ENCODE results near the gene MAP3K7.

MAP3K7 gene

GRCh38 chr6:90559931-90560330, 26.9 kb downstream of the MAP3K7 start:
- DNase-seq (ENCODE audit: low read depth) = no peak
- no peak overlapping the region for H3K4me3 ChIP-seq (ENCODE audit: low read depth, low read length)
- no peak for TF ChIP-seq CTCF (conservative IDR thresholded peaks at IDR 0.05; ENCODE audit: low read depth, low read length)

- TF ChIP-seq CTCF (conservative IDR thresholded peaks at IDR 0.05; ENCODE audit: low read depth, low read length) = no peak
- no peak overlapping the region for H3K4me3 ChIP-seq (ENCODE audit: low read depth, low read length)
- DNase-seq (ENCODE audit: low read depth) = no peak
These were observed 29.9 kb downstream of the MAP3K7 start for GRCh38 chr6:90557006-90557405.

- no peak for TF ChIP-seq CTCF (conservative IDR thresholded peaks at IDR 0.05; ENCODE audit: low read depth, low read length)
- H3K4me3 ChIP-seq (ENCODE audit: low read depth, low read length) = no peak overlapping the region
- DNase-seq (ENCODE audit: low read depth) = no peak
These were observed 38.9 kb downstream of the MAP3K7 start for GRCh38 chr6:90547991-90548390.

GRCh38 chr6:90547079-90547478, 39.8 kb downstream of the MAP3K7 start:
- no peak overlapping the region for H3K4me3 ChIP-seq (ENCODE audit: low read depth, low read length)
- DNase-seq (ENCODE audit: low read depth) = no peak
- TF ChIP-seq CTCF (conservative IDR thresholded peaks at IDR 0.05; ENCODE audit: low read depth, low read length) = no peak

- H3K4me3 ChIP-seq (ENCODE audit: low read depth, low read length) = no peak overlapping the region
- DNase-seq (ENCODE audit: low read depth) = no peak
- no peak for TF ChIP-seq CTCF (conservative IDR thresholded peaks at IDR 0.05; ENCODE audit: low read depth, low read length)
These were observed 41.4 kb downstream of the MAP3K7 start for GRCh38 chr6:90545448-90545847.

GRCh38 chr6:90544741-90545140, 42.1 kb downstream of the MAP3K7 start:
- DNase-seq (ENCODE audit: low read depth) = no peak
- no peak overlapping the region for H3K4me3 ChIP-seq (ENCODE audit: low read depth, low read length)
- TF ChIP-seq CTCF (conservative IDR thresholded peaks at IDR 0.05; ENCODE audit: low read depth, low read length) = no peak

GRCh38 chr6:90544081-90544480, 42.8 kb downstream of the MAP3K7 start:
- no peak for TF ChIP-seq CTCF (conservative IDR thresholded peaks at IDR 0.05; ENCODE audit: low read depth, low read length)
- no peak for DNase-seq (ENCODE audit: low read depth)
- no peak overlapping the region for H3K4me3 ChIP-seq (ENCODE audit: low read depth, low read length)
